ENCODE results near the gene ASXL3.

DNA sequence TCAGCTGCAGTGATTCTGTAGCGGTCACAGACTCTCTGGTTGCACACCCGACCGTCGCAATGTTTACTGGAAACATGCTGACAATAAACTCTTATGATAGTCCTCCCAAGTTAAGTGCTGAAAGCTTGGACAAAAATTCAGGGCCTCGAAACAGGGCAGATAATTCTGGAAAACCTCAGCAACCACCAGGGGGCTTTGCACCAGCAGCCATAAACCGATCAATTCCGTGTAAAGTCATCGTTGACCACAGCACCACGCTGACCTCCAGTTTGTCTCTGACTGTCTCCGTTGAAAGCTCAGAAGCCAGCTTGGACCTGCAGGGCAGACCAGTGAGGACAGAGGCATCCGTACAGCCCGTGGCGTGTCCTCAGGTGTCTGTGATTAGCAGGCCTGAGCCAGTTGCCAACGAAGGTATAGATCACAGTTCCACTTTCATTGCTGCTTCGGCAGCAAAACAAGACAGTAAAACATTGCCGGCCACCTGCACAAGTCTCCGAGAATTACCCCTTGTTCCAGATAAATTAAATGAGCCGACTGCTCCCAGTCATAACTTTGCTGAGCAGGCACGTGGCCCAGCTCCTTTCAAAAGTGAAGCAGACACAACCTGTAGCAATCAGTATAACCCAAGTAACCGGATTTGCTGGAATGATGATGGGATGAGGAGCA lies 166.1 kb downstream of the ASXL3 start:
- TF ChIP-seq, protein P1, sequence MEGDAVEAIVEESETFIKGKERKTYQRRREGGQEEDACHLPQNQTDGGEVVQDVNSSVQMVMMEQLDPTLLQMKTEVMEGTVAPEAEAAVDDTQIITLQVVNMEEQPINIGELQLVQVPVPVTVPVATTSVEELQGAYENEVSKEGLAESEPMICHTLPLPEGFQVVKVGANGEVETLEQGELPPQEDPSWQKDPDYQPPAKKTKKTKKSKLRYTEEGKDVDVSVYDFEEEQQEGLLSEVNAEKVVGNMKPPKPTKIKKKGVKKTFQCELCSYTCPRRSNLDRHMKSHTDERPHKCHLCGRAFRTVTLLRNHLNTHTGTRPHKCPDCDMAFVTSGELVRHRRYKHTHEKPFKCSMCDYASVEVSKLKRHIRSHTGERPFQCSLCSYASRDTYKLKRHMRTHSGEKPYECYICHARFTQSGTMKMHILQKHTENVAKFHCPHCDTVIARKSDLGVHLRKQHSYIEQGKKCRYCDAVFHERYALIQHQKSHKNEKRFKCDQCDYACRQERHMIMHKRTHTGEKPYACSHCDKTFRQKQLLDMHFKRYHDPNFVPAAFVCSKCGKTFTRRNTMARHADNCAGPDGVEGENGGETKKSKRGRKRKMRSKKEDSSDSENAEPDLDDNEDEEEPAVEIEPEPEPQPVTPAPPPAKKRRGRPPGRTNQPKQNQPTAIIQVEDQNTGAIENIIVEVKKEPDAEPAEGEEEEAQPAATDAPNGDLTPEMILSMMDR (IDR thresholded peaks at IDR 0.05) = no peak
- no peak for TF ChIP-seq POLR2A (IDR thresholded peaks at IDR 0.05)

Measured in thyroid gland (tissue), 4 donors.